ENCODE data around the gene GIPR.

Gene GIPR

GRCh38 chr19:45659096-45659729 lies 8.8 kb upstream of the GIPR start:
- no peak overlapping the region for H3K23ac ChIP-seq (ENCODE audit: low read length in 2 of 2)
- no peak overlapping the region for H3K27ac ChIP-seq (ENCODE audit: low read length, poor library complexity, severe bottlenecking)
- peak overlapping the region in 1 of 2 experiments; percentile 94 for H2BK12ac ChIP-seq (ENCODE audit: low read length in 2 of 2)
- no peak overlapping the region for H3K18ac ChIP-seq (ENCODE audit: low read depth in 1 of 2, low read length in 2 of 2)
- 70% methylated on average over 6 of the region's 6 CpGs for whole genome bisulfite sequencing
- H3K4me3 ChIP-seq (ENCODE audit: insufficient read depth in 1 of 2, low read depth in 1 of 2, low read length in 2 of 2) = no peak overlapping the region
- H2BK120ac ChIP-seq (ENCODE audit: low read depth, low read length) = no peak overlapping the region
- H3K27me3 ChIP-seq (ENCODE audit: control insufficient read depth in 1 of 2, insufficient read depth in 1 of 2, low read length in 2 of 2) = peaks cover 29 to 36% of the 10 kb centered on the region in 2 experiments
- H2AK5ac ChIP-seq (ENCODE audit: low read length, severe bottlenecking) = no peak overlapping the region
- no peak overlapping the region for H2AFZ ChIP-seq (ENCODE audit: low read depth, low read length)
- DNase-seq = no peak
- no peaks in the 10 kb centered on the region for H3K9me3 ChIP-seq (ENCODE audit: control insufficient read depth, low read length)
- H3K36me3 ChIP-seq (ENCODE audit: control insufficient read depth in 1 of 2, insufficient read depth in 2 of 2, low read depth in 1 of 2, low read length in 2 of 2) = no peaks in the 10 kb centered on the region
- no peak overlapping the region for H3K9ac ChIP-seq (ENCODE audit: low read length)
- H2BK15ac ChIP-seq (ENCODE audit: low read depth, poor library complexity, severe bottlenecking) = peak overlapping the region; percentile 74
- H4K91ac ChIP-seq (ENCODE audit: low read length) = peak overlapping the region; percentile 53
- peak overlapping the region in 1 of 2 experiments; percentile 37 for H3K4ac ChIP-seq (ENCODE audit: low read depth in 1 of 2, low read length in 2 of 2)
- H3K4me2 ChIP-seq (ENCODE audit: low read length, poor library complexity, severe bottlenecking) = no peak overlapping the region
- no peak overlapping the region for H4K8ac ChIP-seq (ENCODE audit: low read length)
- H3K79me1 ChIP-seq (replicated peaks; ENCODE audit: low read length, poor library complexity, severe bottlenecking) = no peaks in the 10 kb centered on the region
- H3K4me1 ChIP-seq (ENCODE audit: control insufficient read depth, insufficient read depth, low read depth, low read length) = peaks cover 2% of the 10 kb centered on the region
- H2BK5ac ChIP-seq (ENCODE audit: low read depth, low read length, poor library complexity, severe bottlenecking) = no peak overlapping the region
- H3K14ac ChIP-seq (ENCODE audit: low read length in 2 of 2) = peak overlapping the region in 1 of 2 experiments; percentile 76

GRCh38 chr19:45660636-45661035 lies 7.4 kb upstream of the GIPR start:
- H3K14ac ChIP-seq (ENCODE audit: low read length in 2 of 2) = no peak overlapping the region
- H3K36me3 ChIP-seq (ENCODE audit: control insufficient read depth in 1 of 2, insufficient read depth in 2 of 2, low read depth in 1 of 2, low read length in 2 of 2) = no peaks in the 10 kb centered on the region
- H3K9ac ChIP-seq (ENCODE audit: low read length) = no peak overlapping the region
- 71% methylated on average over 7 of the region's 8 CpGs for WGBS
- H3K4me3 ChIP-seq (ENCODE audit: insufficient read depth in 1 of 2, low read depth in 1 of 2, low read length in 2 of 2) = no peak overlapping the region
- no peak overlapping the region for H4K91ac ChIP-seq (ENCODE audit: low read length)
- H2BK15ac ChIP-seq (ENCODE audit: low read depth, poor library complexity, severe bottlenecking) = no peak overlapping the region
- H3K4me2 ChIP-seq (ENCODE audit: low read length, poor library complexity, severe bottlenecking) = no peak overlapping the region
- H2AFZ ChIP-seq (ENCODE audit: low read depth, low read length) = no peak overlapping the region
- H3K27me3 ChIP-seq (ENCODE audit: control insufficient read depth in 1 of 2, insufficient read depth in 1 of 2, low read length in 2 of 2) = peaks cover 29 to 40% of the 10 kb centered on the region in 2 experiments
- H3K79me1 ChIP-seq (replicated peaks; ENCODE audit: low read length, poor library complexity, severe bottlenecking) = no peaks in the 10 kb centered on the region
- no peak overlapping the region for H2AK5ac ChIP-seq (ENCODE audit: low read length, severe bottlenecking)
- no peak overlapping the region for H3K4ac ChIP-seq (ENCODE audit: low read depth in 1 of 2, low read length in 2 of 2)
- no peak overlapping the region for H3K23ac ChIP-seq (ENCODE audit: low read length in 2 of 2)
- no peak overlapping the region for H2BK120ac ChIP-seq (ENCODE audit: low read depth, low read length)
- no peaks in the 10 kb centered on the region for H3K9me3 ChIP-seq (ENCODE audit: control insufficient read depth, low read length)
- H3K4me1 ChIP-seq (ENCODE audit: control insufficient read depth, insufficient read depth, low read depth, low read length) = peaks cover 2% of the 10 kb centered on the region
- no peak for DNase-seq
- no peak overlapping the region for H2BK12ac ChIP-seq (ENCODE audit: low read length in 2 of 2)
- H2BK5ac ChIP-seq (ENCODE audit: low read depth, low read length, poor library complexity, severe bottlenecking) = no peak overlapping the region
- no peak overlapping the region for H3K18ac ChIP-seq (ENCODE audit: low read depth in 1 of 2, low read length in 2 of 2)
- H4K8ac ChIP-seq (ENCODE audit: low read length) = no peak overlapping the region
- H3K27ac ChIP-seq (ENCODE audit: low read length, poor library complexity, severe bottlenecking) = no peak overlapping the region

- Histone ChIP-seq H3K27ac (ENCODE audit: low read length, poor library complexity, severe bottlenecking) (no peak overlapping the region), H3K18ac (ENCODE audit: low read depth in 1 of 2, low read length in 2 of 2) (no peak overlapping the region), H3K9me3 (ENCODE audit: control insufficient read depth, low read length) (no peaks in the 10 kb centered on the region), H3K4ac (ENCODE audit: low read depth in 1 of 2, low read length in 2 of 2) (no peak overlapping the region), H2AFZ (ENCODE audit: low read depth, low read length) (no peak overlapping the region), H3K27me3 (ENCODE audit: control insufficient read depth in 1 of 2, insufficient read depth in 1 of 2, low read length in 2 of 2) (peaks cover 26 to 52% of the 10 kb centered on the region in 2 experiments), H3K79me1 (replicated peaks; ENCODE audit: low read length, poor library complexity, severe bottlenecking) (no peaks in the 10 kb centered on the region), H3K4me2 (ENCODE audit: low read length, poor library complexity, severe bottlenecking) (no peak overlapping the region), H3K4me3 (ENCODE audit: insufficient read depth in 1 of 2, low read depth in 1 of 2, low read length in 2 of 2) (no peak overlapping the region), H3K4me1 (ENCODE audit: control insufficient read depth, insufficient read depth, low read depth, low read length) (peaks cover 8% of the 10 kb centered on the region), H2AK5ac (ENCODE audit: low read length, severe bottlenecking) (no peak overlapping the region), H2BK120ac (ENCODE audit: low read depth, low read length) (no peak overlapping the region), H2BK5ac (ENCODE audit: low read depth, low read length, poor library complexity, severe bottlenecking) (no peak overlapping the region), H4K91ac (ENCODE audit: low read length) (no peak overlapping the region), H3K14ac (ENCODE audit: low read length in 2 of 2) (no peak overlapping the region), H3K23ac (ENCODE audit: low read length in 2 of 2) (no peak overlapping the region), H3K36me3 (ENCODE audit: control insufficient read depth in 1 of 2, insufficient read depth in 2 of 2, low read depth in 1 of 2, low read length in 2 of 2) (no peaks in the 10 kb centered on the region), H2BK15ac (ENCODE audit: low read depth, poor library complexity, severe bottlenecking) (no peak overlapping the region), H3K9ac (ENCODE audit: low read length) (no peak overlapping the region), H4K8ac (ENCODE audit: low read length) (no peak overlapping the region), H2BK12ac (ENCODE audit: low read length in 2 of 2) (no peak overlapping the region)
- WGBS = 94% methylated on average over 1 of the region's 1 CpG
- no peak for DNase-seq
Observed at GRCh38 chr19:45663800-45664199, 4.2 kb upstream of the GIPR start.

GRCh38 chr19:45664575-45664974 lies 3.4 kb upstream of the GIPR start:
- H3K23ac ChIP-seq (ENCODE audit: low read length in 2 of 2) = peak overlapping the region in 1 of 2 experiments; percentile 10

More at GRCh38 chr19:45664575-45664974, 3.4 kb upstream of the GIPR start:
- peak overlapping the region in 1 of 2 experiments; percentile 6 for H3K14ac ChIP-seq (ENCODE audit: low read length in 2 of 2)
- H2BK12ac ChIP-seq (ENCODE audit: low read length in 2 of 2) = no peak overlapping the region
- peak overlapping the region; percentile 47 for H4K91ac ChIP-seq (ENCODE audit: low read length)
- peaks cover 14% of the 10 kb centered on the region for H3K4me1 ChIP-seq (ENCODE audit: control insufficient read depth, insufficient read depth, low read depth, low read length)
- WGBS = 80% methylated on average over 7 of the region's 7 CpGs
- H2AFZ ChIP-seq (ENCODE audit: low read depth, low read length) = no peak overlapping the region
- H2AK5ac ChIP-seq (ENCODE audit: low read length, severe bottlenecking) = no peak overlapping the region
- H2BK120ac ChIP-seq (ENCODE audit: low read depth, low read length) = no peak overlapping the region
- no peaks in the 10 kb centered on the region for H3K36me3 ChIP-seq (ENCODE audit: control insufficient read depth in 1 of 2, insufficient read depth in 2 of 2, low read depth in 1 of 2, low read length in 2 of 2)
- H3K27ac ChIP-seq (ENCODE audit: low read length, poor library complexity, severe bottlenecking) = no peak overlapping the region
- no peak overlapping the region for H3K4me3 ChIP-seq (ENCODE audit: insufficient read depth in 1 of 2, low read depth in 1 of 2, low read length in 2 of 2)
- DNase-seq = no peak
- no peak overlapping the region for H2BK5ac ChIP-seq (ENCODE audit: low read depth, low read length, poor library complexity, severe bottlenecking)
- no peak overlapping the region for H3K4me2 ChIP-seq (ENCODE audit: low read length, poor library complexity, severe bottlenecking)
- H3K9me3 ChIP-seq (ENCODE audit: control insufficient read depth, low read length) = no peaks in the 10 kb centered on the region
- H3K79me1 ChIP-seq (replicated peaks; ENCODE audit: low read length, poor library complexity, severe bottlenecking) = no peaks in the 10 kb centered on the region
- H4K8ac ChIP-seq (ENCODE audit: low read length) = no peak overlapping the region
- H3K18ac ChIP-seq (ENCODE audit: low read depth in 1 of 2, low read length in 2 of 2) = no peak overlapping the region
- peaks cover 19 to 52% of the 10 kb centered on the region in 2 experiments for H3K27me3 ChIP-seq (ENCODE audit: control insufficient read depth in 1 of 2, insufficient read depth in 1 of 2, low read length in 2 of 2)
- no peak overlapping the region for H3K9ac ChIP-seq (ENCODE audit: low read length)
- H3K4ac ChIP-seq (ENCODE audit: low read depth in 1 of 2, low read length in 2 of 2) = no peak overlapping the region
- H2BK15ac ChIP-seq (ENCODE audit: low read depth, poor library complexity, severe bottlenecking) = no peak overlapping the region
